Thyroid gland (tissue), 4 donors: ENCODE data around the gene GUCY1A2.

Experiments used
- POLR2A ChIP-seq, 2 donors: fragments of 450-650 bp; IDR thresholded peaks; one replicate each; pipeline ENCODE4 v1.6.1; 2017; ENCODE audit warnings: antibody characterized with exemption in 2 of 2, mild to moderate bottlenecking in 2 of 2, moderate library complexity in 1 of 2
- TF ChIP-seq, protein P1 (sequence below), 6 experiments: fragments of 200-600 bp in 3 of 6; fragments of 450-650 bp in 3 of 6; sonication (generic) in 3 of 6; IDR thresholded peaks; one replicate each; pipeline ENCODE4 v1.5.1; 2016 to 2019; ENCODE audit warnings: antibody characterized with exemption in 6 of 6, mild to moderate bottlenecking in 2 of 6, inconsistent platforms in 1 of 6, moderate library complexity in 1 of 6

DNA sequence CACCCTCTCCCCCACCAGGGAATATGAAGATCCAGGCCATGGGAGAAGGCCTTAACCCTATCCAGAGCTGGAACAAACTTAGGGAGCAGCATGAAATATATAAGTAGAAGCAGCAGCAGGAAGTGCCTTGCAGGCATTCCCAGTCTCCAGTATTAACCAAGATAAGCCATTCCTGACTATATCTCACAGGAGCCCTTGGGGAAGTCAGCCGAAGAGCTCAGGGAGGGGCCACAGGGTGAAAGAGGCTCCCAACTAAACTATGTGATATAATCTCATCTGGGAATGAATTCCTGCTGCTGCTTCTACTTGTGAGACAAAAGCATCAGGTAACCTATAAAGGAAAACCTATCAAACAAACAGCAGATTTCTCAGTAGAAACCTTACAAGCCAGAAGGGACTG, 36.1 kb upstream of the GUCY1A2 start:
- TF ChIP-seq, protein P1, sequence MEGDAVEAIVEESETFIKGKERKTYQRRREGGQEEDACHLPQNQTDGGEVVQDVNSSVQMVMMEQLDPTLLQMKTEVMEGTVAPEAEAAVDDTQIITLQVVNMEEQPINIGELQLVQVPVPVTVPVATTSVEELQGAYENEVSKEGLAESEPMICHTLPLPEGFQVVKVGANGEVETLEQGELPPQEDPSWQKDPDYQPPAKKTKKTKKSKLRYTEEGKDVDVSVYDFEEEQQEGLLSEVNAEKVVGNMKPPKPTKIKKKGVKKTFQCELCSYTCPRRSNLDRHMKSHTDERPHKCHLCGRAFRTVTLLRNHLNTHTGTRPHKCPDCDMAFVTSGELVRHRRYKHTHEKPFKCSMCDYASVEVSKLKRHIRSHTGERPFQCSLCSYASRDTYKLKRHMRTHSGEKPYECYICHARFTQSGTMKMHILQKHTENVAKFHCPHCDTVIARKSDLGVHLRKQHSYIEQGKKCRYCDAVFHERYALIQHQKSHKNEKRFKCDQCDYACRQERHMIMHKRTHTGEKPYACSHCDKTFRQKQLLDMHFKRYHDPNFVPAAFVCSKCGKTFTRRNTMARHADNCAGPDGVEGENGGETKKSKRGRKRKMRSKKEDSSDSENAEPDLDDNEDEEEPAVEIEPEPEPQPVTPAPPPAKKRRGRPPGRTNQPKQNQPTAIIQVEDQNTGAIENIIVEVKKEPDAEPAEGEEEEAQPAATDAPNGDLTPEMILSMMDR (IDR thresholded peaks at IDR 0.05) = no peak
- no peak for TF ChIP-seq POLR2A (IDR thresholded peaks at IDR 0.05)
